Nephron progenitor cell (in vitro differentiated cells): Measurements from ENCODE around the gene FNDC3B.

Source experiments
- DNase-seq: peaks from one replicate; pipeline ENCODE4 v3.0.0; 2021
- H3K27ac Mint-ChIP-seq: 2 replicates; pipeline ENCODE4 v1.8.0; 2021; ENCODE audit warnings: mild to moderate bottlenecking, moderate library complexity, mixed read lengths
- H3K27me3 Mint-ChIP-seq: 2 replicates; pipeline ENCODE4 v1.8.0; 2021; ENCODE audit warnings: mild to moderate bottlenecking, low read depth, mixed read lengths; ENCODE audit not compliant: poor library complexity
- H3K36me3 Mint-ChIP-seq: 2 replicates; pipeline ENCODE4 v1.8.0; 2021; ENCODE audit warnings: low read depth, mixed read lengths
- H3K4me1 Mint-ChIP-seq: 2 replicates; pipeline ENCODE4 v1.8.0; 2021; ENCODE audit warnings: mixed read lengths
- H3K4me3 Mint-ChIP-seq: 2 replicates; pipeline ENCODE4 v1.8.0; 2021; ENCODE audit warnings: mild to moderate bottlenecking, moderate library complexity, mixed read lengths
- H3K9me3 Mint-ChIP-seq: 2 replicates; pipeline ENCODE4 v1.8.0; 2021; ENCODE audit warnings: mild to moderate bottlenecking, moderate library complexity, mixed read lengths
- TF ChIP-seq, protein P1 (sequence below): fragments of 200-600 bp; sonication (generic); IDR thresholded peaks from 2 replicates; pipeline ENCODE4 v1.5.0; 2021; ENCODE audit warnings: antibody characterized with exemption

FNDC3B gene

GRCh38 chr3:172296975-172297332 is 257.6 kb downstream of the FNDC3B start:
- H3K4me3 Mint-ChIP-seq: no peak overlapping the region
- peak overlapping the region; percentile 44 for H3K27ac Mint-ChIP-seq
- TF ChIP-seq, protein P1, sequence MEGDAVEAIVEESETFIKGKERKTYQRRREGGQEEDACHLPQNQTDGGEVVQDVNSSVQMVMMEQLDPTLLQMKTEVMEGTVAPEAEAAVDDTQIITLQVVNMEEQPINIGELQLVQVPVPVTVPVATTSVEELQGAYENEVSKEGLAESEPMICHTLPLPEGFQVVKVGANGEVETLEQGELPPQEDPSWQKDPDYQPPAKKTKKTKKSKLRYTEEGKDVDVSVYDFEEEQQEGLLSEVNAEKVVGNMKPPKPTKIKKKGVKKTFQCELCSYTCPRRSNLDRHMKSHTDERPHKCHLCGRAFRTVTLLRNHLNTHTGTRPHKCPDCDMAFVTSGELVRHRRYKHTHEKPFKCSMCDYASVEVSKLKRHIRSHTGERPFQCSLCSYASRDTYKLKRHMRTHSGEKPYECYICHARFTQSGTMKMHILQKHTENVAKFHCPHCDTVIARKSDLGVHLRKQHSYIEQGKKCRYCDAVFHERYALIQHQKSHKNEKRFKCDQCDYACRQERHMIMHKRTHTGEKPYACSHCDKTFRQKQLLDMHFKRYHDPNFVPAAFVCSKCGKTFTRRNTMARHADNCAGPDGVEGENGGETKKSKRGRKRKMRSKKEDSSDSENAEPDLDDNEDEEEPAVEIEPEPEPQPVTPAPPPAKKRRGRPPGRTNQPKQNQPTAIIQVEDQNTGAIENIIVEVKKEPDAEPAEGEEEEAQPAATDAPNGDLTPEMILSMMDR: no peak
- H3K4me1 Mint-ChIP-seq: peaks cover 18% of the 10 kb centered on the region
- no peaks in the 10 kb centered on the region for H3K9me3 Mint-ChIP-seq
- H3K36me3 Mint-ChIP-seq: peaks cover 80% of the 10 kb centered on the region
- H3K27me3 Mint-ChIP-seq: no peaks in the 10 kb centered on the region
- DNase-seq: no peak

GRCh38 chr3:172298247-172298646 is 258.9 kb downstream of the FNDC3B start:
- Mint-ChIP-seq H3K27me3 (no peaks in the 10 kb centered on the region), H3K27ac (no peak overlapping the region), H3K36me3 (peaks cover 81% of the 10 kb centered on the region), H3K4me3 (no peak overlapping the region), H3K9me3 (no peaks in the 10 kb centered on the region), H3K4me1 (peaks cover 9% of the 10 kb centered on the region)
- TF ChIP-seq, protein P1: no peak
- no peak for DNase-seq

DNA sequence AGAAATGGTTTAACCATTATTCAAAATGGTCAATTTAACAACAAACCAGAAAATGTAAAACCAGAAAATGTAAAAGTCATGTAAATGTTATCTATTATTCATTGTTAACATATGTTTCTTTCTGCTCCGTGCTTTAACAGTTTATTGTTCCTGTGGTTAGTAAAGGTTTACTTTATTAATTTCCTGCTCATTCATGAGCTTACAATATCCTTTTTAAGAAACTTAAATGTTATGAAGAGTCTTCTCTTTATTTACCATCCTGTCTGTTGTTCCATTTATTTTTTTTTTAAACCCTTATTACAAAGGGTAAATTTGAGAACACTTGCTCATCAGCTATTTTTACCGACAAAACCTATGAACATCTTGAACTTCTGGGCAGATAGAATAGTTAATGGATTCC is 260.8 kb downstream of the FNDC3B start:
- peaks cover 74% of the 10 kb centered on the region for H3K36me3 Mint-ChIP-seq
- no peaks in the 10 kb centered on the region for H3K27me3 Mint-ChIP-seq
- no peaks in the 10 kb centered on the region for H3K9me3 Mint-ChIP-seq
- no peak for DNase-seq
- TF ChIP-seq, protein P1: no peak
- H3K27ac Mint-ChIP-seq: peak overlapping the region; percentile 23
- no peak overlapping the region for H3K4me3 Mint-ChIP-seq
- peaks cover 9% of the 10 kb centered on the region for H3K4me1 Mint-ChIP-seq

DNA sequence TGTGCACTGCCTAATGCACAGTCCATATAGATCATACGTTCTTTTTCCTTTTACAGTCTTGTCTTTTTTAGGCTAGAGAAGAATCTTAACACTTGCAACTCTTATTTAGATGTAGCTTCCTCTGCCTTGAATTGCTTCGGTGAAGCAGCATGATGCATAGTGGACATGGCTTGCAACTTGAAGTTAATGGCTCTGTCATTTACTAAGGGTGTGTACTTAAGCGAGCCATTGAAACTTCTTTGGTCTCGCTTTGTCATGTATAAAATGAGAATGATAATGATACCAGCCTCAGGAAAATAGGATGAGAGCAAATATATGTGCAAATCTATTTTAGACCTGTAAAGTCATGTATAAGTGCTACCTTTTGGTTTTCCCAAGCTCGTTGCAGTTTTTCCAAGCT is 261.5 kb downstream of the FNDC3B start:
- DNase-seq: no peak
- H3K27me3 Mint-ChIP-seq: no peaks in the 10 kb centered on the region
- peaks cover 75% of the 10 kb centered on the region for H3K36me3 Mint-ChIP-seq
- peaks cover 8% of the 10 kb centered on the region for H3K4me1 Mint-ChIP-seq
- TF ChIP-seq, protein P1: no peak
- no peaks in the 10 kb centered on the region for H3K9me3 Mint-ChIP-seq
- H3K4me3 Mint-ChIP-seq: no peak overlapping the region
- H3K27ac Mint-ChIP-seq: no peak overlapping the region

DNA sequence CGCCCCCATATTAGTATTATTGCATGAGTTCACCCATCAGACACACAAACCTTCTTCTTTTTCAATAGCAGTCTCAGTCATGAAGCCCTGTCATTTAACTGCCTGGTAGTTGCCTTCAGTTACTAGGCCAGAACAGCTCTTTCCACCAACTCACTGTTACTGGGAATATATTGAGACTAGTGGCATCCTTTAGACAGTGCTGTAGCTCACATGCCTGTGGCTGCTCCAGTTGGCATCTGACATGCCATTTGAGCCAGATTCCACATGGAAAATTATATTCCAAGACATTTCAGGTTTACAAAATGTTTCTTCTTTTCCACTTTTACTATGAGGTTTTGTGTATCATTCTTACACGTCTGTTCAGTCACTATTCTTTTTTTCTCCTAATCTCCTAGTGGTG is 262.8 kb downstream of the FNDC3B start:
- no peak overlapping the region for H3K27ac Mint-ChIP-seq
- no peaks in the 10 kb centered on the region for H3K9me3 Mint-ChIP-seq
- TF ChIP-seq, protein P1: no peak
- H3K36me3 Mint-ChIP-seq: peaks cover 67% of the 10 kb centered on the region
- no peak overlapping the region for H3K4me3 Mint-ChIP-seq
- no peaks in the 10 kb centered on the region for H3K4me1 Mint-ChIP-seq
- no peak for DNase-seq
- no peaks in the 10 kb centered on the region for H3K27me3 Mint-ChIP-seq

DNA sequence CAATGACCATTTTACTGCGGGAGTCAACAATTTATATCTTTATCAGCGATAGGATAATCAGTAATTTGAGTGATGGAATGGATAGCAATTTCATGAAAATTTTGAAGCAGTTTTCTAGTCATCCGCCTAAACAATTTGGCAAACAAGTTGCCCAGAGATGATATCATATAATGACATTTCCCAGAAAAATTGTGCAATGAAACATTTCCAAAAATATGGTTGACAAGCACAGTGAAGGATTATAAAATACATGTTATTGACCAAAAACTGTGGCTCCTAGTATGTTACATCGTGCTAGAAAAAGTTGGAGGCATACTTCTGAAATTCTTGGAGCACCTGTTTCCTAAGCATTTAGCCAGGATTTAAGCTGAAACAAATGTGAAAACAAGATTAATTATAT is 263.8 kb downstream of the FNDC3B start:
- no peak overlapping the region for H3K27ac Mint-ChIP-seq
- no peaks in the 10 kb centered on the region for H3K9me3 Mint-ChIP-seq
- TF ChIP-seq, protein P1: no peak
- no peaks in the 10 kb centered on the region for H3K4me1 Mint-ChIP-seq
- H3K36me3 Mint-ChIP-seq: peaks cover 68% of the 10 kb centered on the region
- no peak overlapping the region for H3K4me3 Mint-ChIP-seq
- no peak for DNase-seq
- H3K27me3 Mint-ChIP-seq: no peaks in the 10 kb centered on the region
